ENCODE measurements around the gene CFAP70.

Gene CFAP70

DNA sequence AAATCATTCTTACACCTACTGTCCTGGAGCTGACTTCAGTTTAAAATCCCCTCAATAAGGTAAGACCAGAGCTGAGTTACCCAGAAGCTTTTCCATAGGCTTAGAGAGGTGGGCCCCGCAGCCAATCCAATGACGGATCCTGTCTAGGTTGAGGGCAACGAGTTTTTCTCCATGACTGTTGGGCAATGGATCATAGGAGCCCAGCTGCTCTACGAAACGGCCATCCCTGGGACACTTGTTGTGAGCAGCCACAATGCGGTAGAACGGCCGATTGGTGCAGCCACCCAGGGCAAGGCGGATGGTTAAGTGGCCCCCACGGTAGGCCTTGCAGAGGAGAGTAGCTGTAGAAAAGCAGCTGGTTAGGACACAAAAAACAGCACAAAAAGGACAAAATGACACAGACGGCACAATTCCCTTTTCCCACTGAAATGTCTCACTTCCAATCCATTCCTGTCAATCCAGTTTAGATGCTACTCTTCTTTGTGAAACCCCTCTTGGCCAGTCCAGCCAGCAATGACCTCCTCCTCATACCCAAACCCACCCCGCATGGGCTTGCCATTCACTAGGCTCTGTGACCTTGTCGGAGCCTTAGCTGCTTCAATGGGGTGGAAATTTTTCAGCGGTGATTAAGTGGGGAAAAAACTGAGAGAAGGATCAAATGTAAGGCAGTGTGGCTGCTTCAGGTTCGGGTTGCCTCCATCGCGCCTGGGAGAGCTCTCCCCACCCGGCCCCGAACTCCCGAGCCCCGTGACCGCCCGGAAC lies 106.8 kb downstream of the CFAP70 start:
- DNase-seq: peak; percentile 60

DNA sequence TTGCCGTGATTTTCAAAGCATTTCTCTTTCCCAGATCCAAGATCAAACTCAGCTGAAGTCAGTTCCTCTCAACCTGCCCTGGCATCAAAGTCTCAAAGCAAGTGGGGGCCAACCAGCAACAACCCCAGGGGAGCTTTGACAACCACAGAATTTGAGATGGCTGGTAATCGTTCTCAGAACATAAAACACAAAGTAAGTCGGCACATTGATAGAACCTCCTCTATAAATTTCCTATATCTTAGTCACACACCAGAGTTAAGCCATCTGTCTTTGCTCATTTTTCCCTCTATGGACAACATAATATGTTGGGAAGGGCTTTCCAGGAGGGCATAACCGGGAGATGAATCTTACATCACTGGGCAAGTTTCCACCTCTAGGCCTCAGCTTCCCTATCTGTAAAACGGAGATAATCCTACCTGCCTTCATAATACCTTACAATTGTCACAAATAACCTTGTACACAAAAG lies 110.4 kb downstream of the CFAP70 start:
- no peak for DNase-seq

DNA sequence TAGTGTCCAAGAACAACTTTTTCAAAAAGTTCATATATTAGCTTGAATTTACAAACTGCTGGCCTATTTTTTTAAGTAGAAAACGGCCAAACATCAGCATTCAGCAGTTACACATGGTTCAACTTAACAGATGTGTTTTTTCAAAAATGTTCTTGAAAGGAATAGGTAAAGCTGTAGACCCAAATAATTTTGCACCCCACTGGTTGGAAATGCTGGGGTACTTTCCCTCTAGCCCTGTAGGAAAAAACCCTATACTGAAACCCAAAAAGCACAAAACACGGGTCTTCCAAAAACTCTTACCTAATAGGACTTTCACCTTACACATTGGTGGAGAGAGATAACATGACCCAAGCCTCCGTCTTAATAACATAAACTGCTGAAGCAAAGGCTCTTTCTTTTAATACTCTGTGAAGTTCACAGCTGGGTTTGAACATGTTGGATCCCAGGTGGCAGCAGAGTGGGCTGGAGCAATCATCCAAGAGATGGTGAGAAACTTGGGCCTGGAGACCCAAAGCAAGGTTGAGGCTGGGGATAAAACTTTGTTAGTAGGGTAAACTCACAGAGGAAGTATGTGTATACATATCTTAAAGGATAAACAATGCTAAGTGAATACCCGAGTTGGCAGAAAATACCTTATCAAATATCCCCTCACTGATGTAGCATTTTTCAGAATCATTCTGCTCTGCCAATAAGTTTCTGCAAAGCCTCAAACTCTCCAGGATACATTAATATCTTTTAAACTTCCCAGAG lies 111.0 kb downstream of the CFAP70 start:
- peak; percentile 41 for DNase-seq

DNA sequence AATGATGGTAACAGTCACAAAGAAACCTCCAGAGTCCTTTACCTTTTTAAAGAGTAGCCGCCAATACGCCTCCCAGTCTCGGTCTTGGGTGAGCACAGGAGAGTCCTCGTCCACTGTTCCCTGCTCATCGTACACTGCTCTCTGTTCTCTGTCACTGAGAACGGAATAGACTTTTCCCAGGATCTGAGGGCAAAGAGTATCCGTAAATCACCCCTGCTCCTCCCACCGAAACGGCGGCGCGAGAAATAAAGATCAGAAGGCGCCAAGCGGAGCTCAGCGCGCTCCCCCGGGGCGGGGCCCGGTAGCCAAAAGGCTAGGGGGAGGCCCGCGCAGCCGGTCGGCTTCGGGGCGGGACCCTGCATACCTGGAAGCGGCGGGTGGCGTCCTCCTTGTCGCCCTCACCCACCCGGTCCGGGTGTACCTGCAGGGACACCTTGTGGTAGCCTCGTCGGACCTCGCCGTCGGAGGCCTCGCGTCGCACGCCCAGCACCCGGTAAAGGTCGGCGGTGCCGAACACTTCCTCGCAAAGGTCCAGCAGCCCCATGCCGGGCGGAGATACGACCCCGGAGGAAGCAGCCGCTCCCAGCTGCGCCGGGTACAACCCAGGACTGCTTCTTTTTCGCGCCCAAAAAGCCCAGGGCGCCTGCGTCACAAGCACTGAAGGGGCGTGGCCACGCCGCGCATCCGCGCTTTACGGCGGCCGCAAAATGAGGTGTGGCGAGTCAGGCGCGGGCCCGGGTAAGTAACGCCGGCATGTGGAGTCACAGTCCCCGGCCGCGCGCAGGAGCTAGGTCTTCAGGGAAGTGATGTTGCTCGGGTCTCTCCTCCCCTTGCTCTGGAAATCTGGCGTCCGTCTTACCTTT lies 111.8 kb downstream of the CFAP70 start, which contains the start of gene DNAJC9:
Gene DNAJC9, minus strand, starts transcription at position 610 of the 863 bp plus-strand sequence. Its CDS starts 66 bp downstream, at position 544.
- peak; percentile 97 for DNase-seq

DNA sequence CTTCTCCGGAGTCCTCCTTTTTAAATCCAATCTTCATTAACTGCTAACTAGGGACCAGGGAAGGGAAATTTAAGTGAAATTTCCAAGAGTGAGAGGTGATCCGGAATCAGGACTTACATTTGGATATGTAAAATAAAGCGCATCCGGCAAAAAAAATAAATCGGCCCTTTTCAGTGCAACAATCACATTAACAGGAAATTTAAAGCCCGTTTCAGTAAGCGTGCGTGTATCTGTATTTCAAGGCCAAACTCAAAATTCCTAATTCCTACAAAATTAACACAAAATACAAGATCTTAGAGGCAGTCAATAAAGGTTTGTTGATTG lies 112.4 kb downstream of the CFAP70 start:
- no peak for DNase-seq

DNA sequence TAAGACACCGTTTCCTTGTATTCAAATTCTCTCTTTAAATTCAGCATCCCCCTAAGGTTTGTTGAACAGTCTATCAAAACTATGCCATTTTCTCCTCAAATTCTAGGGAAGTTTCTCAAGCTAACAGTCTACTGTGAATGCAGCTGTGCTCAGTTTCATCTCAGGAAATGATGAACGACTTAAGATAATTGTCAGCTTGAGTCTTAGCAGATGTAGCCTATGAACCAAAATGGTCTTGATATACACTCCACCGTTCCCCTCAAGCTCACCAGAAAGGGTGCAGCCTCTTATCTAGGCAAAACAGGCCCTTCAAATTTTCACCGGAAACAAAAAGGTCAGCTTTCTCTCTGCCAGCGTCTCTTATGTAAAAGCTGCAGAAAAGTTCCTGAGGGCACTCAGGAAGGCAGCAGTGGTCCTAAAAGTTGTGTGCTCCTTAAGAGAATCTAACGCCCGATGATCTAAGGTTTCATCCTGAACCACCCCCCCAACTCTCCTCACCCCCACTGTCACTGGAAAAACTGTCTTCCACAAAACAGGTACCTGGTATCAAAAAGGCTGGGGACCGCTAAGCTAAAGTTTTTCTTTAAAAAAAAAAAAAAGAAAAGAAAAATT lies 113.7 kb downstream of the CFAP70 start:
- DNase-seq: peak; percentile 97

DNA sequence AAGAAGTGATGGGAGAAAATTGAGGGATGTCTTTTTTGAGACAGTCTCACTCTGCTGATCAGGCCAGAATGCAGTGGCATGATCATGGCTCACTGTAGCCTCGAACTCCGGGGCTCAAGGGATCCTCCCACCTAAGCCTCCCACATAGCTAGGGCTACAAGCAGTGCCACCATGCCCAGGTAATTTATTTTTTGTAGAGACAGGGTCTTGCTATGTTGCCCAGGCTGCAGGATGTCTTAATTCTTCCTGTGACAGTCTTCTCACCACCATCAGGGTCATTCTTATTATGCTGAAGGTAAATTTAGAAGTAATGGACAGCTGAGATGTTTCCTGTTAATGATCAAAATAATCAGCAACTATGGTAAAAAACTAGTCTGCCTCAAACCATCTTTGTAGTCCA lies 118.8 kb downstream of the CFAP70 start:
- no peak for DNase-seq

DNA sequence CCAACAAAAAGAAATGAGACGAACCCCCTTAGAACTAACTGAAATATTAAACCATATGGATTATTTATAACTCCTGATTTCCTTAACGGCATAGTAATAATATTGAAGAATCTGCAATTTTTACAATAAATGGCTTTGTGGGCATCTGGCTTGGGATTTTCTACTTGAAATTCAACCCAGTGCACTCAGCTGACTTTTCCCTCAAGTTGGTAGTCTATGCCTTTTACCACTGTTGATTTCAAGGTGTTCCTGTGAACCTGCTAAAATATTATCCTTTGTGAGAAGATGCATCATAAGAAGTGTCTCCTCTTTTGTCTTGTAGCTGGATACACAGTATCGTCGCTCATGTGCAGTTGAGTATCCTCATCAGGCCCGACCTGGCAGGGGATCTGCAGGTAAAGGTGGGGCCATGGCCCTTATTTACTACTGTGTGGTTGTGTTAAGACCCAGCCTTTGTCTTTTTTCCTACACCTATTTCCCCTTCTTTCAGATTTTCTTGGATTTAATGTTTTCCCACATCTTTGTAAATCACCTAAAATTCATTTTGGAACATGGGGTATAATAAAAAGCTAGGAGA lies 119.6 kb downstream of the CFAP70 start:
- DNase-seq: no peak

DNA sequence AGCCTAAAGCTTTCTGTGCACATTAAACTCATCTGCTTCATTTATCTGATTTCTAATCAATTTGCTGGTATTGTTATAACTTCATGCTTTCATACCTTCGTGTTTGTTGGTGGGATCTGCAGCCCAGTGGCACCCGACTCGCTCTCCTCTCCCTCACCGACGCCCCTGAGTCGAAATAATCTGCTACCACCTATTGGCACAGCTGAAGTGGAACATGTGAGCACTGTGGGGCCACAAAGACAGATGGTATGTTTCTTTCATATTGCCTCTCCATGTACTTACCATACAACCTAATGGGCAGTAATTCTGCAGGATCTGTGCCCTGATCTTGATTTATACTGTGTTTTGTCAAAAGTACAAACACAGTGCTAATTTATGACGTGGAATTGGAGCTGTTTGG lies 124.0 kb downstream of the CFAP70 start:
- no peak for DNase-seq

DNA sequence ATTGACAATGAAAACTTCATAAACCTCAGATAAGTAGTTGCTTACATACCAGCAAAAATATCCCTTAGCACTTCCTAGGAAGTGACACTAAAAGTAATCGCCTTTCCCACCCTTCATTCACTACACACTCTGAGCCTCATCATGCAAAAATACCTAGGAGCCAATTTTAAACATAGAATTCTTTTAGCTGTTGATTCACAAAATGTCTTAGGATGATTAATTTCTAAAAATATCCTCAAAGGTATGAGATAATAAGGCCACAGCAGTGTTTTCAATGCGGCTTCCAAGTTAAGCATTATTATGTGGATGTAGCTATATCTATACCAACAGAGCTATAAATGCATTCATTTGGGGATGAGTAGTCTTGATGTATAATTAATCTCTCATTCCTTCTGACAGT lies 124.8 kb downstream of the CFAP70 start:
- no peak for DNase-seq

DNA sequence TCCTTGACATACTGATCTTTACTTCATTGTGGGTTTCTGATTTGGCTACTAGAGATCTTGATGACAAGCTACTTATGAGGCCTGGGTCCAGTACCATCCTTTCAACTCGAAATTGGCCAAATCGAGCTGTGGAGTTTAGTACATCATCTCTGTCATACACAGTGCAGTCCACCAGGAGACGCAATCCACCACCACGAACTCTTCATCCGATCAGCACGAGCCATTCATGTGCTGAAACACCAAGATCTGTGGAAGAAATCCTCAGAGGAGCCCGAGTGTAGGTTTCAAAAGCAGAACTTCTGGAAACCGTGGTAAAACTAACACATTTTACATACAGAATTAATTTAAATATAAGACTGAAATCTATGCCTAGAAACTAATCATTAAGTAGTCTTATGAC lies 125.8 kb downstream of the CFAP70 start:
- peak; percentile 64 for DNase-seq

DNA sequence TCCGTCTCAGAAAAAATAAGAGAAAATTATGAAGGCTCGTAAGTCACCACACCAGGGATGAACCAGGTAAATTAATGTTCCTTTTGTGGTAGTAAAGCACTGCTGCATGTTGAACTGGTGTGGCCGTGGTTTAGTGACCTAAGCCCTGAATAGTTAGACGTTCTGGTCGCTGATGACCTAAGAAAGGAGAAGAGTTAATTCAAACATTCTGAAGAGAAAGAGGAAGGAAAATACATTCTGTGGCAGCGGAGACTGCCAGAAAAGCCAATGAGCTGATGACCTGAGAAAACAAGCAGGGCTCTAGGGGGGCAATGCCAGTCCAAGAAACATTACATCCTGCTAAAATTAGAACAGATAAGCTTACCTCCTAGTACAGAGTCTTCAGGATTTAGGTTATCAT lies 129.1 kb downstream of the CFAP70 start:
- DNase-seq: peak; percentile 30

DNA sequence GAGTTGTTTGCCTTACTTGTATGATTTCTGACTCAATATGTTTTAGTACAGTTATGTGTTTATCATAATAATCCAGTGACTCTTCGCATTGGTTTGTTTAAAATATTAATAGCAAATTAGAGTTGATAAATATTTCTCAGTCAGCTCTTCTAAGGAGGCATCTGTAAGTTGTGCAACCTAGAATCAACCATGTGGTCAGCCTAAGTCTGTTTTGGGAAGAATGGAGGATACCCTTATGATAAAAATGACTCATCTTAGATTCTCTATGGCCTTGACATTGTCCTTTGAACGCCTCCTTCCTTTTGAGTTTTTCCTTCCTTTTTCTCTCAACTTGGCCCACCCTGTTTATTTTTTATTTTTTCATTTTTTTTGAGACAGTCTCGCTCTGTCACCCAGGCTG lies 130.4 kb downstream of the CFAP70 start:
- DNase-seq: no peak

DNA sequence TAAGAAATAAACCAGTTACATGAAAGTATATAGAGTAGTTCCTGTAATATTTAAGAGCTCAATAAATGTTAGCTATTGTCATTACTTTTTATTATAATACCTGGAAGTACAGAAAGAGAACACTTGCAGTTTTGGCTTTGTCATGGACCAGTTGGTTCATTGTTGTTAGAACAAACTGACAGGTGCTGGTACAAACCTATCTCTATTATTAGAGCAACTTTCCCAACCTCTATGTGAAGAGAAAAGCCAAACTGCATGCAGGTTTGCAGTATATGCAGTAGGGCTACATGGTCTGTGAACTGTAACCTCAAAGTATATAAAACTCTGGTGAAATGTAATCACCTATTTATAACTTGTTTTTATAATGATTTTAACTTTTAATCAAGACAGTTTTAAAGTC lies 132.0 kb downstream of the CFAP70 start:
- no peak for DNase-seq

DNA sequence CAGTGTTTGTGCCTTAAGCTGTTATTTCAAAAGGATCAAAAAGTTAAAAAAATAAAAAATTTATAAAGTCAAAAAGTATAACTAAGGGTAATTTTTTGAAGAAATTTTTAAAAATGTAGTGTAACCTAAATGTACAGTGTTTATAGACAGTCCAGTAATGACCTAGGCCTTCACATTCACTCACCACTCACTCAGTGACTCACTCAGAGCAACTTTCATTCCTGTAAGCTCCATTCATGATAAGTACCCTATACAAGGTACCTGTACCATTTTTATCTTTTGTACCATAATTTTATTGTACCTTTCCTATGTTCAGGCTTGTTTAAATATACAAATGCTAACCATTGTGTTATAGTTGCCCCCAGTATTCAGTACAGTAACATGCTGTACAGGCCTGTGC lies 133.1 kb downstream of the CFAP70 start:
- no peak for DNase-seq

DNA sequence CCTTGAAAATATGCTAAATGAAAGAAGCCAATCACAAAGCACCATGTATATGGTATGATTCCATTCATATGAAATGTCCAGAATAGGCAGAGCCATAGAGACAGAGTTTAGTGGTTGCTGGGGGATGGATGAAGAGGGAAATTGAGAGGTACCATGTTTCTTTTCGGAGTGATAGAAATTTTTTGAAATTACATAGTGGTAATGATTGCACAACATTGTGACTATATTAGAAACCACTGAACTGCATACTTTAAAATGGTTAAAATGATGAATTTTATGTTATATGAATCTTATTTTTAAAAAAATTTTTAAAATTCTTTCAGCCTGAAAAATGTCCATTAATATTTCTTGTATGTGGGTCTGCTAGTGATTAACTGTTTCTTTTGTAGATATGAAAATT lies 137.7 kb downstream of the CFAP70 start:
- no peak for DNase-seq

DNA sequence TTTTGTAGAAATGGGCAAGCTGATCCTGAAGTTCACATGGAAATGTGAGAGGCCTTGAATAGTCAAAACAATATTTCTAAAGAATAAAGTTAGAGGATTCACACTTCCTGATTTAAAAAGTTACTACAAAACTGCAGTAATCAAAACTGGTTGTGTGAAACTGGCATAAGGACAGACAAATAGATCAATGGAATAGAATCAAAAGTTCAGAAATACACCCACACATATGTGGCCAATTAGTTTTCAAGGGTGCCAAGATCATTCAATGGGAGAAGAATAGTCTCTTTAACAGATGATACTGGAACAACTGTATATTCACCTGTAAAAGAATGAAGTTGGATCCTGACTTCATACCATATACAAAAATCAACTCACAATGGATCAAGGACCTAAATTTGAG lies 139.3 kb downstream of the CFAP70 start:
- no peak for DNase-seq

DNA sequence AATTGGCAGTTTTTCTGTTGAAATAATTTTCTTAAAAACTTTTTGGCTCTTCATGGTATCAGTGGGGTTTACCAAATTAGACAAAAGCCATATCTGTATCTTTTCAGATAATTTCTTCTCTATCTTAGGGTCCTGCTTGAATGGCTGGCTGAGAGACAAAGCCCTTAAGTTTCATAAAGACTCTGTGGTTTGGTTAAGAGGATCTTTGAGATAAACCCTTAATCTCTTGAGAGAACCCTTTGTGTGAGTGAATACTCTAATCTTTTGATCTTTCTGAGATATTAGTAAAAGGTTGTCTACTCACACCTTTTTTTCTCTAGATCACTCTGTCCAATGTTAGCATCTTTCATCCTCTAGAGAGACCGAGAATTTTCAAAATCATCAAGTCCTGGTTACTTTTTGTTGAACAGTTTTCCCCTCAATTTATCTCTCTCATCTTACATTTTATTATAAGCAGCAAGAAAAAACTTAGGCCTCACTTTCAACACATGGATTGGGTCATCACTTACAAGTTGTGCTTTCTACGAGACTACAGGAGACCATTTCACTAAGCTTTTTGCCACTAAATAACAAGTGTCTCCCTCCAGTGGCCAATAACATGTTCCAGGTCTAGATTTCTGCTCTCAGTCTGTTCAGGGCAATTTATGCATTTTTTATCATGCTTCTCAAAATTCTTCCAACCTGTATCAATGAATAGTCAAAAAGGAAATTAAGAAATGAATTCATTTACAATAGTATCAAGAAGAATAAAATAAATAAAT lies 140.1 kb downstream of the CFAP70 start:
- peak; percentile 77 for DNase-seq

DNA sequence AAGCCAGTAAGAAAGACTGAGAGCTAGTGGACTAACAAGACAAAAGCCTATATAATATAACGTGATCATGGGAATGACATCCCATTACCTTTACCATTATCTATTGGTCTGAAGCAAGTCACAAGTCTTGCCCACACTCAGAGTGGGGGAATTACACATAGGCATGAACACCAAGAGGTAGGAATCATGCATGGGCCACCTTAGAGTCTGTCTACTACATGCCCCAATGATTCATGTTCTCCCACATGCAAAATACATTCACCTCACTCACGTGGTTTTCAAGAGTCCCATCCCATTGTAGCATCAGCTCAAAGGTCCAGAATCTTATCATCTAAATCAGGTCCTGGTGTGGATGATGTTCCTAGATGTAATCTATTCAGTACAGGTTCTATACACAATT lies 141.0 kb downstream of the CFAP70 start:
- DNase-seq: no peak

DNA sequence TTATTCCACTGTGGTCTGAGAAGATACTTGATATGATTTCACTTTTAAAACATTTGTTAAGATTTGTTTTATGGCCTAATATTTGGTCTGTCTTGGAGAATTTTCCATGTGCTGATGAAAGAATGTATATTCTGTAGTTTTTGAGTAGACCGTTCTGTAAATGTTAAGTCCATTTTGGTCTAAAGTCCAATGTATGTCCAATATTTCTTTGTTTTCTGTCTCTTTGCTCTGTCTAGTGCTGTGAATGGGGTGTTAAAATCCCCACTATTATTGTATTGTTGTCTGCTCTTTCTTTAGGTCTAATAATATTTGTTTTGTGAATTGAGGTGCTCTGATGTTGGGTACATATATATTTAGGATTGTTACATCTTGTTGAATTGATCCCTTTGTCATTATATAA lies 142.9 kb downstream of the CFAP70 start:
- no peak for DNase-seq

DNA sequence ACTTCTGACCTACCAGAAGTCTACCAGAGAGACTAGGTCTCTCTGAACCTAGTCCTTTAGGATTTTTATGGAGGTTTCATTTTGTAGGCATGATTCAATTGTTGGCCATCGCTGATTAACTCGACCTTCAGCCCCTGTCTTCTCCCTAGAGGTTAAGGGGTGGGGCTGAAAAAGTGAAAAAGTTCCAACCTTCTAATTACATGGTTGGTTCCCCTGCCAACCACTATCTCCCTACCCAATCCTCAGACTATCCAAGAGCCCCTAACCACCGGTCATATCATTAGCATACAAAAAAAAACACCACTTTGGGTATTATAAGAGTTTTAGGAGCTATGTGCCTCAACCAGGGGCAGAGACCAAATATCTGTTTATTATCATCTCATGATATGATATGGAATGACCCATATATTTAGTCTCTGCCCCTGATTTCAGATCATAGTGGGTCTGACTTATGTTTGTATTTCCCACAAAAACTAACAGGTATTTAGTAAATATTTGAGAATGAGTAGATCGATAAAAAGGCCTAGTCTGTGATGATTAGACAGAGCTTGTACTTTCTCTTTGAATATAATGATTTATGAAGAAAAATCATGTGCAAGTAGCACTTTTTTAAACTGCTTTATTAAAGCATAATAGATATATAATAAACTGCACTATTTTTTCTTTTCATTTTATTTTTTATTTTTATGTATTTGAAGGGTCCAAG lies 147.4 kb downstream of the CFAP70 start:
- no peak for DNase-seq
